ENCODE data around the gene NAP1L4.
A peak's percentile ranks its signal among the peaks of the same experiment; 100 is the strongest.

The NAP1L4 gene

DNA sequence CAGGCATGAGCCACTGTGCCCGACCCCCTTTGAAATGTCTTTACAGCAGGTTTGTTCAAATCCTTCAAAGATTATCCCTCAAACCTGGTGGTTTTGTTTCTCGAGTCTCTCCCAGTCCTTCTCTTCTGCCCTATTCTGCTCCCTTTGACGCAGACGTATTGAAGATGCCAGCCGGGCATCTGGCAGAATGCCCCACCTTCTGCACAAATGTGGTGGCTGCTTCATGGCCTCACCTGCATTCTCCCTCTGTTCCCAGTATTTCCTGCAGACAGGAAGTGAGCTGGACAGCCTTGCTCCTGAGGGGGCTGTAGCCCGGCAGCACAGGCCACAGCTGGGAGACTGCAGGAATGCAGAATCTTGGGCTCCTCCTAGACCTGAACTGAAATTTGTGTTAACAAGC, 4.8 kb upstream of the NAP1L4 start:
- TF ChIP-seq, protein P1, sequence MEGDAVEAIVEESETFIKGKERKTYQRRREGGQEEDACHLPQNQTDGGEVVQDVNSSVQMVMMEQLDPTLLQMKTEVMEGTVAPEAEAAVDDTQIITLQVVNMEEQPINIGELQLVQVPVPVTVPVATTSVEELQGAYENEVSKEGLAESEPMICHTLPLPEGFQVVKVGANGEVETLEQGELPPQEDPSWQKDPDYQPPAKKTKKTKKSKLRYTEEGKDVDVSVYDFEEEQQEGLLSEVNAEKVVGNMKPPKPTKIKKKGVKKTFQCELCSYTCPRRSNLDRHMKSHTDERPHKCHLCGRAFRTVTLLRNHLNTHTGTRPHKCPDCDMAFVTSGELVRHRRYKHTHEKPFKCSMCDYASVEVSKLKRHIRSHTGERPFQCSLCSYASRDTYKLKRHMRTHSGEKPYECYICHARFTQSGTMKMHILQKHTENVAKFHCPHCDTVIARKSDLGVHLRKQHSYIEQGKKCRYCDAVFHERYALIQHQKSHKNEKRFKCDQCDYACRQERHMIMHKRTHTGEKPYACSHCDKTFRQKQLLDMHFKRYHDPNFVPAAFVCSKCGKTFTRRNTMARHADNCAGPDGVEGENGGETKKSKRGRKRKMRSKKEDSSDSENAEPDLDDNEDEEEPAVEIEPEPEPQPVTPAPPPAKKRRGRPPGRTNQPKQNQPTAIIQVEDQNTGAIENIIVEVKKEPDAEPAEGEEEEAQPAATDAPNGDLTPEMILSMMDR (conservative IDR thresholded peaks at IDR 0.05): no peak
- no peak overlapping the region for H3K27ac ChIP-seq

DNA sequence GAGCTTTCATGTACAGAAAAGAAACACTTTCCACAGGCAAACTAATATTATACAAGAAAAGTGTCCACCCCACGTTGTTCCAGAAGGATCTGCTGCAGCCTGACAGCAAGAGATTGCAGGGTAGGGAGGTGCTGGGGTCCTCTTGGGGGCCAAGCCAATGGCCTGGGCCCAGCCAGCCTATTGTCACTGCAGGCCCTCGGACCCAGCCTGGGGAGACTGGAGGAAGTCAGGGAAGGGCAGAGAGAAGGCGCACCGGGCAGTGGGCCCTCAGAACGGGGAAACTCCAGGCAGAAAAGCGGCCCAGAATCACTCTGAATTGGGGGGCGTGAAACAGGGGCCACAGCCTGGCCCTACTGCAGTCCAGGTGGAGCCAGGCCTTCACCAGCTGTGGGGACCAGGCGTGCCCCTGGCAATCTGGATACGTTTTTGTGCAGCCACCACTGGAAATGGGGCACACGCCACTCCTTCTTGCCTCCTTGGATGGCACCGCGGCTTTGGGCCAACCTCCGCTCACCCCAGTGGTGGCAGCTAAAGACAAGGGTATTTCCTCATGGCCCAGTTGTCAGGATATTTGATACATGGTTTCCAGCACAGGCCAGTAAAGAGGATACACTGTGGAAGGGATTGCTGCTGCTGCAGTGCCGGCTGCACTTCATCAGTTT, 3.9 kb upstream of the NAP1L4 start:
- H3K27ac ChIP-seq: no peak overlapping the region
- TF ChIP-seq, protein P1 (conservative IDR thresholded peaks at IDR 0.05): no peak

DNA sequence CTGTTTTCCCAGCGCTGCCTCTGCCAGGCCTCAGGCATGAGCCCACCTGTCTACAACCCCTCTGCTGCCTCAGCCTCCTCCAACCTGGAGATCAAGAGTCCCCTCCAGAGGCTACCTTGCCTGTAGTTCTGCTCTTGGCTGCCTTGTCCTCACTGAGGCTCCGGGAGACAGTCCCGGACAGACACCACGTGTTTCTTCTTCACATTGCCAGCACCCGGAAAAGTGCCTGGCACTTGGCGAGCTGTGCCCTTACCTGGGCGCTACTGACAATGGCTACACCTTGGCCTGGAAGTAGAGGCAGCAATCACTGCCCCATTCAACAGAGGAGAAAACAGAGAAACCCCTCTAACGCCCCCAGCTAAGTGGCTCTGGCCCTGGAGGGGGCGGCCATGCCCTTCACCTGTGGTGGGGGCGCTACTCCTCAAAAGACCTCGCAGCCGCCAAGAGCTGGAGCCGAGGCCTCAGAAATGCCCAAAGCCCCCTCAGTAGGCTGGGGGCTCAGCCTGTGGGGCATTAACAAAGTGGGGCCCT, 3.0 kb upstream of the NAP1L4 start:
- TF ChIP-seq, protein P1 (conservative IDR thresholded peaks at IDR 0.05): no peak
- H3K27ac ChIP-seq: no peak overlapping the region

DNA sequence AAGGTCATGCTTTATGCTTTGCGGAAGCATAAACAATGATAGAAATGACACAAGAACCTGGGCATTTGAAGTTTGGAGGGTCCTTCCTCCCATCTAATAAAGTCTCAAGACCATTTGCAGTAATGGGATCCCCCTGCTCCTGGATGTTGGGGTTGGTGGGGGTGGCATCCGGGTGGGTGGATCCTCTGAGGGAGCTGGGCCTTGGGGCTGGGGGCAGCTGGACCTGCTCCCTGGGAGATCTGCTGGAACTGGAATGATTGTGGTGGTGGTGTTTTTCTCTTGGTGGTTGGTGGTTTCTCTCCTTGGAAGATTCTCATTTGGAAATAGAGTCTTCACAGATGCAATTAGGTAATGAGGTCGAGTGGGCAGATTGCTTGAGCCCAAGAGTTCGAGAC, 2.2 kb upstream of the NAP1L4 start:
- H3K27ac ChIP-seq: no peak overlapping the region
- TF ChIP-seq, protein P1 (conservative IDR thresholded peaks at IDR 0.05): no peak

DNA sequence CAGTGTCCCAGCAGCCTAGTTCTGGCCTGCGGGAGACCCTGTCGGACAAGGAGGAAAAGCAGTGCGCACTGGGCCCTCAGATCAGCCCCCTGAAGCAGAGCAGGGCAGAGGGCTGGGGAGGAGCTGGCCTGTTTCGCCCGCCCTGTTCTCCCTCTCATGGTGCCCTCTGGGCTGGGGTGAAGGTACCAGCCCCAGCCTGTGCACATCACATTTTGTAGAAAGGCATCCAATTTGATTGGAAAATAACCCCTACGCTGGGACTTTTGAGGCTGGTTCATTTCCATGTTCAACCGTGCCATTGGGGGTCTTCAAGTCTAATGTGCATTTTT, 832 bp upstream of the NAP1L4 start:
- TF ChIP-seq, protein P1 (conservative IDR thresholded peaks at IDR 0.05): no peak
- peak overlapping the region; percentile 91 for H3K27ac ChIP-seq

DNA sequence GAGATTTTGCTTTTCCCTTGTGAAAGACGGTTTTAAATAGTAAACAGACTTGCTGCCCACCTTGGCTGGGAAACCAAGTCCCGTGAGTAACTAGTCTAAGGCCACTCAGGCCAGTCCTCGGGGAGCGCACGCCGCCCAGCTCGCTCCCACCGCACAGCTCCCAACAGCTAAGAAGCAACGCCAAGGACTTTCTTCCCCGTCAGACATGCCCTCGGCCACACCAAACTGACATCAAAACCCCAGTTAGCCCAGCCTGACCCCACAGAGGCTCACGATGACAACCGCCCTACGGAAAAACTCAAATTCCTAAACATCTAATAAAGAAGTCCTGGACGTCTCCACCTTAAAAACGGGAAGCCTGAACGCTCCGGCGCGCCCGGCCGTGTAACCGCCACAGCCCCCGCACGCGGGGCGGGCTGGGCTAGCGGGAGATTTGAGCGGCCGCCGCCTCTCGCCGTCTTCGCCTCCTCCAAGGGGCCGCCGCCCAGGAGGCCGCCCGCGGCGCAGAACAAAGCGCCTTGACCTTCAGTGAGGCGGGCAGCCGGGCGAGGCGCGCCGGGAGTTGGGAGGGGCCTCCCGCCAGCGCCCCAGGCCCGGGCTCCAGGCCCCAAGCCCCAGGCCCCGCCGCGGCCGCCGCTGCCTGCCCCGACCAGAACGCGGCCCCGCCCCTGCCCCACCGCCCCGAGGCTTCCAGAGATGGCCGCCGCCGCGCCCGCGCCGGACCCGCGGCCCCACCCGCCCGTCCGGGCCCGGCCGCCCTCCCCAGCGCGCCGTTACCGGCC, 486 bp downstream of the NAP1L4 start:
- TF ChIP-seq, protein P1 (conservative IDR thresholded peaks at IDR 0.05): no peak
- peak overlapping the region; percentile 91 for H3K27ac ChIP-seq

DNA sequence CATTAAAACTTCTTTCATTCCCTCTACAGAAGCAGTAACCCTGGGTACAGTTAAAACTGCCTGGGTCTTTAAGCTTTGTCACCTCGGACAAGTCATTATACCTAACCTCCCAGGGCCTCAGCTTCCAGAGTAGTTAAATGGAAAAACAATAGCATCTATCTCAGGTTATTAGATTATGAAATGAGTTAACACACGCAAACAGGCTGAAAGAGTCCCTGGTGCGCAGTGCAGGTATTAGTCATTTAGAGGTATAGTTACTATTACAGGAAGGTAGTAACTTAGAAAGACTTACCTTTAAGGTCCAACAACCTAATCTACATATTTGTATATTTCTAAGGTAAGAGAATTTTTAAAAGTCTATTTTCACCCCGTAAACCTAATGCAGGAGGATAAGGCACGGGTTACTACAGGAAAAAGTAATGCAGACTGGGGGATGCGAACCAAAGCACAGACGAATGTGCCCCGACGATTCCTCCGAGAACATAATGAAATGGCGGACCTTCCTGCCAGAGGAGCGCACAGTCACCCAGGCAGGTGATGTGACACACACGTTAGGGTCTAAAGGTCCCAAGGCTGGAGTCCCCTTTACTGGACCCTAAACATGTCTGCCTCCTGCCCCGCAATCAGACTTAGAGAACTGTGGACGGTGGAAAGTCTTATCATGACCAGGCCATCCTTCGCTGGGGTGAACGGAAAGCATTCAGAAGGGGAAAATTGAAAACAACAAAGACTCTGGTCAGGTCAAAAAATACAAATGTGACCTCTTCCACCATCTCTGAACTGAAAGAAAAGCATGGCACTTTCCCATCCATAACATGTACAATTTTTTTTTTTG, 1.3 kb downstream of the NAP1L4 start:
- TF ChIP-seq, protein P1 (conservative IDR thresholded peaks at IDR 0.05): no peak
- peak overlapping the region; percentile 91 for H3K27ac ChIP-seq
